WTC11 (cell line): ENCODE measurements around the gene HDAC5. TPM values are rescaled to one million over a fixed set of nuclear protein-coding genes. Genes with fewer than 3 reads are reported as not detected.

Source experiments
- ATAC-seq: fragments of 200-7000 bp; cut with Tn5 transposase; 2 replicates; pipeline ENCODE4 v1.10.0; 2021; ENCODE audit warnings: mild to moderate bottlenecking, moderate library complexity
- CTCF ChIA-PET: fragments of 300-600 bp; sonication (Branson Sonifier 250); formaldehyde crosslinking; loops from one replicate; lab custom pipeline; 2021; ENCODE audit warnings: antibody characterized with exemption; lab: Charles Lee
- POLR2A ChIA-PET: fragments of 350-600 bp; sonication (Branson Sonifier 250); formaldehyde crosslinking; loops from one replicate; lab custom pipeline; 2021; ENCODE audit warnings: antibody characterized with exemption; lab: Charles Lee
- DNase-seq: peaks from one replicate; pipeline ENCODE4 v3.0.0; 2021; ENCODE audit warnings: low spot score
- H3K27ac Mint-ChIP-seq: 2 replicates; pipeline ENCODE4 v1.8.0; 2021; ENCODE audit warnings: mixed read lengths
- H3K27me3 Mint-ChIP-seq: 2 replicates; pipeline ENCODE4 v1.8.0; 2021; ENCODE audit warnings: low read depth, mild to moderate bottlenecking, moderate library complexity, mixed read lengths
- H3K36me3 Mint-ChIP-seq: 2 replicates; pipeline ENCODE4 v1.8.0; 2021; ENCODE audit warnings: mixed read lengths
- H3K4me1 Mint-ChIP-seq: 2 replicates; pipeline ENCODE4 v1.8.0; 2022; ENCODE audit warnings: mixed read lengths
- H3K4me3 Mint-ChIP-seq: 2 replicates; pipeline ENCODE4 v1.8.0; 2021; ENCODE audit warnings: mild to moderate bottlenecking, moderate library complexity, mixed read lengths
- H3K9me3 Mint-ChIP-seq: 2 replicates; pipeline ENCODE4 v1.8.0; 2021; ENCODE audit warnings: mixed read lengths
- ELF4 ChIP-seq: sonication (generic); formaldehyde crosslinking; IDR thresholded peaks from 2 replicates; pipeline ENCODE4 v1.8.1; 2022; ENCODE audit warnings: low read depth, mild to moderate bottlenecking, moderate library complexity, missing genetic modification reagents
- EMX1 ChIP-seq: fragments of 250-450 bp; sonication (Bioruptor Pico); IDR thresholded peaks from 2 replicates; pipeline ENCODE4 v1.8.0; 2021; ENCODE audit warnings: mild to moderate bottlenecking
- FOXP1 ChIP-seq: sonication (generic); formaldehyde crosslinking; IDR thresholded peaks from 2 replicates; pipeline ENCODE4 v1.8.0; 2022; ENCODE audit warnings: missing genetic modification reagents, mild to moderate bottlenecking, moderate library complexity, borderline replicate concordance
- JUN ChIP-seq: sonication (generic); formaldehyde crosslinking; IDR thresholded peaks from 2 replicates; pipeline ENCODE4 v1.8.0; 2023; ENCODE audit warnings: mild to moderate bottlenecking, missing genetic modification reagents
- NFATC4 ChIP-seq: fragments of 250-450 bp; sonication (Bioruptor Pico); IDR thresholded peaks from 2 replicates; pipeline ENCODE4 v1.9.0; 2021; ENCODE audit warnings: mild to moderate bottlenecking
- NR2C2 ChIP-seq: sonication (generic); formaldehyde crosslinking; IDR thresholded peaks from 2 replicates; pipeline ENCODE4 v1.8.0; 2022; ENCODE audit warnings: mild to moderate bottlenecking, missing genetic modification reagents
- SMAD3 ChIP-seq: sonication (generic); formaldehyde crosslinking; IDR thresholded peaks from 2 replicates; pipeline ENCODE4 v1.8.0; 2022; ENCODE audit warnings: missing genetic modification reagents, mild to moderate bottlenecking, borderline replicate concordance
- TEAD1 ChIP-seq: sonication (generic); formaldehyde crosslinking; IDR thresholded peaks from 2 replicates; pipeline ENCODE4 v1.8.0; 2022; ENCODE audit warnings: mild to moderate bottlenecking, missing genetic modification reagents
- ZNF121 ChIP-seq: sonication (generic); formaldehyde crosslinking; IDR thresholded peaks from 2 replicates; pipeline ENCODE4 v1.8.0; 2023; ENCODE audit warnings: missing genetic modification reagents
- ZNF396 ChIP-seq: fragments of 250-450 bp; sonication (Bioruptor Pico); IDR thresholded peaks from 2 replicates; pipeline ENCODE4 v1.8.0; 2021; ENCODE audit warnings: mild to moderate bottlenecking, moderate library complexity, borderline replicate concordance
- total RNA-seq: library from RNA; stranded (reverse); gene quantifications from 3 replicates; pipeline ENCODE4 v1.2.3, GENCODE V29; 2021
- TF ChIP-seq, protein P1 (sequence below): sonication (generic); formaldehyde crosslinking; IDR thresholded peaks from 2 replicates; pipeline ENCODE4 v1.8.1; 2022; ENCODE audit warnings: low read depth, mild to moderate bottlenecking, moderate library complexity, missing genetic modification reagents, borderline replicate concordance
- TF ChIP-seq, protein P2 (sequence below): fragments of 250-450 bp; sonication (Bioruptor Pico); IDR thresholded peaks from 2 replicates; pipeline ENCODE4 v2.1.2; 2022; ENCODE audit warnings: mild to moderate bottlenecking, moderate library complexity
- TF ChIP-seq, protein P3 (sequence below): sonication (generic); formaldehyde crosslinking; IDR thresholded peaks from 2 replicates; pipeline ENCODE4 v1.8.1; 2022; ENCODE audit warnings: mild to moderate bottlenecking, missing genetic modification reagents, moderate library complexity, borderline replicate concordance
- TF ChIP-seq, protein P4 (sequence below): sonication (generic); formaldehyde crosslinking; conservative IDR thresholded peaks from 2 replicates; pipeline ENCODE4 v1.8.1; 2022; ENCODE audit warnings: mild to moderate bottlenecking, missing genetic modification reagents
- TF ChIP-seq, protein P5 (sequence below): fragments of 250-450 bp; sonication (Bioruptor Pico); conservative IDR thresholded peaks from 2 replicates; pipeline ENCODE4 v1.9.0; 2021; ENCODE audit warnings: mild to moderate bottlenecking
- TF ChIP-seq, protein P6 (sequence below): sonication (generic); formaldehyde crosslinking; IDR thresholded peaks from 2 replicates; pipeline ENCODE4 v1.8.0; 2022; ENCODE audit warnings: mild to moderate bottlenecking, missing genetic modification reagents
- TF ChIP-seq, protein P7 (sequence below): sonication (generic); formaldehyde crosslinking; IDR thresholded peaks from 2 replicates; pipeline ENCODE4 v1.8.1; 2022; ENCODE audit warnings: low read depth, missing genetic modification reagents, borderline replicate concordance

The HDAC5 gene
- total RNA-seq, 1 experiment from 2014 or later: 61.6 TPM

DNA sequence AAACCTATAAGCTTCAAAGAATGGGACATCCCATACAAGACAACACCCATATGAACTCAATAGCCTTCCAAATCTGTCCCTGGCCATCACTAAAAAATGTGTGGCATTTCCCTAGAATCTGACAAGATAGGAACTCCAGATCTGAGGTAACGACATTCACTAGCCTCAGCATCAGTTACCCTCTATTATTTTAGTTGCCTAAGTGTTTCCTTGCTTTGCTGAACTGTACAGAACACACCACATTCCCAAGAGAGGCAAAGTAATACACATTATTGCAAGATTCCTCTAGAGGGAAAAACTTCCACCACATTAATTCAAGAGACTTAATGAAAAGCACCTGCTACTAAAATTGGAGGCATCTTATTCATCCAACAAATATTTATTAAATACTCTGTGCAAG lies 62.0 kb downstream of the HDAC5 start:
- Mint-ChIP-seq H3K4me1 (peaks cover 22% of the 10 kb centered on the region), H3K9me3 (no peaks in the 10 kb centered on the region), H3K36me3 (peaks cover 55% of the 10 kb centered on the region), H3K4me3 (no peak overlapping the region), H3K27ac (no peak overlapping the region), H3K27me3 (no peaks in the 10 kb centered on the region)
- TF ChIP-seq, protein P1, sequence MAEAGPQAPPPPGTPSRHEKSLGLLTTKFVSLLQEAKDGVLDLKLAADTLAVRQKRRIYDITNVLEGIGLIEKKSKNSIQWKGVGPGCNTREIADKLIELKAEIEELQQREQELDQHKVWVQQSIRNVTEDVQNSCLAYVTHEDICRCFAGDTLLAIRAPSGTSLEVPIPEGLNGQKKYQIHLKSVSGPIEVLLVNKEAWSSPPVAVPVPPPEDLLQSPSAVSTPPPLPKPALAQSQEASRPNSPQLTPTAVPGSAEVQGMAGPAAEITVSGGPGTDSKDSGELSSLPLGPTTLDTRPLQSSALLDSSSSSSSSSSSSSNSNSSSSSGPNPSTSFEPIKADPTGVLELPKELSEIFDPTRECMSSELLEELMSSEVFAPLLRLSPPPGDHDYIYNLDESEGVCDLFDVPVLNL (CRISPR knock-in tag): no peak
- TF ChIP-seq ZNF396 (no peak), NR2C2 (no peak), NFATC4 (CRISPR knock-in tag) (no peak), FOXP1 (no peak), TEAD1 (no peak), ZNF121 (CRISPR knock-in tag) (no peak), JUN (no peak), EMX1 (no peak), ELF4 (CRISPR knock-in tag) (no peak), SMAD3 (CRISPR knock-in tag) (no peak)
- TF ChIP-seq, protein P2, sequence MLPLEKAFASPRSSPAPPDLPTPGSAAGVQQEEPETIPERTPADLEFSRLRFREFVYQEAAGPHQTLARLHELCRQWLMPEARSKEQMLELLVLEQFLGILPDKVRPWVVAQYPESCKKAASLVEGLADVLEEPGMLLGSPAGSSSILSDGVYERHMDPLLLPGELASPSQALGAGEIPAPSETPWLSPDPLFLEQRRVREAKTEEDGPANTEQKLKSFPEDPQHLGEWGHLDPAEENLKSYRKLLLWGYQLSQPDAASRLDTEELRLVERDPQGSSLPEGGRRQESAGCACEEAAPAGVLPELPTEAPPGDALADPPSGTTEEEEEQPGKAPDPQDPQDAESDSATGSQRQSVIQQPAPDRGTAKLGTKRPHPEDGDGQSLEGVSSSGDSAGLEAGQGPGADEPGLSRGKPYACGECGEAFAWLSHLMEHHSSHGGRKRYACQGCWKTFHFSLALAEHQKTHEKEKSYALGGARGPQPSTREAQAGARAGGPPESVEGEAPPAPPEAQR (CRISPR knock-in tag): no peak
- TF ChIP-seq, protein P3, sequence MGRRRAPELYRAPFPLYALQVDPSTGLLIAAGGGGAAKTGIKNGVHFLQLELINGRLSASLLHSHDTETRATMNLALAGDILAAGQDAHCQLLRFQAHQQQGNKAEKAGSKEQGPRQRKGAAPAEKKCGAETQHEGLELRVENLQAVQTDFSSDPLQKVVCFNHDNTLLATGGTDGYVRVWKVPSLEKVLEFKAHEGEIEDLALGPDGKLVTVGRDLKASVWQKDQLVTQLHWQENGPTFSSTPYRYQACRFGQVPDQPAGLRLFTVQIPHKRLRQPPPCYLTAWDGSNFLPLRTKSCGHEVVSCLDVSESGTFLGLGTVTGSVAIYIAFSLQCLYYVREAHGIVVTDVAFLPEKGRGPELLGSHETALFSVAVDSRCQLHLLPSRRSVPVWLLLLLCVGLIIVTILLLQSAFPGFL (CRISPR knock-in tag): no peak
- TF ChIP-seq, protein P4, sequence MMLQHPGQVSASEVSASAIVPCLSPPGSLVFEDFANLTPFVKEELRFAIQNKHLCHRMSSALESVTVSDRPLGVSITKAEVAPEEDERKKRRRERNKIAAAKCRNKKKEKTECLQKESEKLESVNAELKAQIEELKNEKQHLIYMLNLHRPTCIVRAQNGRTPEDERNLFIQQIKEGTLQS (CRISPR knock-in tag): no peak
- TF ChIP-seq, protein P5, sequence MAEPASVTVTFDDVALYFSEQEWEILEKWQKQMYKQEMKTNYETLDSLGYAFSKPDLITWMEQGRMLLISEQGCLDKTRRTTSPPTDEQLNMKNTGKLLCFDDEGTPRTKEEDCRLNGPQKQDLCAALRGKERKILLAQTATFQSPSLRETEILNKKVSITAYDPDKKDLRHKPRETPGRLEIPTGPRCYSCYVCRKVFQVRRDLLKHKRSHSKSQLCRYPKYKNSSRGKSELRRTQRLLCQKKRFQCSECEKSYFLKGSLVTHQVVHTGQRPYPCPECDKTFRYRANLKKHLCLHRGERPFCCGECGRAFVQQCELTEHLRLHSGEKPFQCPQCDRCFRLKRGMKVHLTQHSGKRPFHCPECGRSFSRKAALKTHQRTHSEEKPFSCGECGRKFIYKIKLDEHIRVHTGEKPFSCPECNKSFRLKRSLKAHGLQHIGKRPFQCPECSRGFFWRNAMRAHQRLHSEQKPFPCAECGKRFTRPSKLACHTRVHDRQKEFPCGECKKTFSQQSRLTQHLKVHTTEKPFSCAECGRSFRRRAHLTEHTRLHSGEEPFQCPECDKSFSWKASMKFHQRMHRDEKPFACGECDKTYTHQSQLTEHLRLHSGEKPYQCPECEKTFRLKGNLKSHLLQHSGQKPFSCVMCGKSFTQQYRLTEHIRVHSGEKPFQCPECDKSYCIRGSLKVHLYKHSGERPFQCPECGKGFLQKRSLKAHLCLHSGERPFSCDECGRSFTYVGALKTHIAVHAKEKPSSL (CRISPR knock-in tag): no peak
- TF ChIP-seq, protein P6, sequence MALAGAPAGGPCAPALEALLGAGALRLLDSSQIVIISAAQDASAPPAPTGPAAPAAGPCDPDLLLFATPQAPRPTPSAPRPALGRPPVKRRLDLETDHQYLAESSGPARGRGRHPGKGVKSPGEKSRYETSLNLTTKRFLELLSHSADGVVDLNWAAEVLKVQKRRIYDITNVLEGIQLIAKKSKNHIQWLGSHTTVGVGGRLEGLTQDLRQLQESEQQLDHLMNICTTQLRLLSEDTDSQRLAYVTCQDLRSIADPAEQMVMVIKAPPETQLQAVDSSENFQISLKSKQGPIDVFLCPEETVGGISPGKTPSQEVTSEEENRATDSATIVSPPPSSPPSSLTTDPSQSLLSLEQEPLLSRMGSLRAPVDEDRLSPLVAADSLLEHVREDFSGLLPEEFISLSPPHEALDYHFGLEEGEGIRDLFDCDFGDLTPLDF (CRISPR knock-in tag): no peak
- TF ChIP-seq, protein P7, sequence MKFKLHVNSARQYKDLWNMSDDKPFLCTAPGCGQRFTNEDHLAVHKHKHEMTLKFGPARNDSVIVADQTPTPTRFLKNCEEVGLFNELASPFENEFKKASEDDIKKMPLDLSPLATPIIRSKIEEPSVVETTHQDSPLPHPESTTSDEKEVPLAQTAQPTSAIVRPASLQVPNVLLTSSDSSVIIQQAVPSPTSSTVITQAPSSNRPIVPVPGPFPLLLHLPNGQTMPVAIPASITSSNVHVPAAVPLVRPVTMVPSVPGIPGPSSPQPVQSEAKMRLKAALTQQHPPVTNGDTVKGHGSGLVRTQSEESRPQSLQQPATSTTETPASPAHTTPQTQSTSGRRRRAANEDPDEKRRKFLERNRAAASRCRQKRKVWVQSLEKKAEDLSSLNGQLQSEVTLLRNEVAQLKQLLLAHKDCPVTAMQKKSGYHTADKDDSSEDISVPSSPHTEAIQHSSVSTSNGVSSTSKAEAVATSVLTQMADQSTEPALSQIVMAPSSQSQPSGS (CRISPR knock-in tag): no peak
- DNase-seq (no peak), ATAC-seq (no peak)
- ChIA-PET CTCF (interaction anchor here (1.7 kb wide), 1 partner anchor 20 kb away, joined by 4 read pairs; no protein-coding TSS in a partner anchor), POLR2A (interaction anchor here (0.6 kb wide), 1 partner anchor 23 kb away, joined by 3 read pairs; no protein-coding TSS in a partner anchor)
